ENCODE measurements around the gene MACROD2.
A peak's percentile ranks its signal among the peaks of the same experiment; 100 is the strongest.
"Not testable (repeated sequence)": the region's sequence is repeated elsewhere in the genome, so short reads cannot be mapped to it uniquely, and the experiment has no call there.

The MACROD2 gene

GRCh38 chr20:13995086-13995665, at the start of gene MACROD2:
MACROD2 (plus strand) TSS chr20:13995516.
- peak; percentile 41 for DNase-seq

- DNase-seq: no peak
These were observed 47.6 kb upstream of the MACROD2 start for GRCh38 chr20:13947719-13948118.

- DNase-seq: no peak
These were observed 42.1 kb upstream of the MACROD2 start for GRCh38 chr20:13953227-13953626.

GRCh38 chr20:13960119-13960518, 35.2 kb upstream of the MACROD2 start:
- DNase-seq: no peak

GRCh38 chr20:13960525-13960924, 34.8 kb upstream of the MACROD2 start:
- no peak for DNase-seq

- no peak for DNase-seq
These were observed 11.1 kb upstream of the MACROD2 start for GRCh38 chr20:13984211-13984610.

GRCh38 chr20:13990465-13990864, 4.9 kb upstream of the MACROD2 start, which contains the start of gene SEL1L2:
SEL1L2 (minus strand) TSS chr20:13990614; CDS start chr20:13990534, 80 bp downstream.
- DNase-seq: no peak

- DNase-seq: no peak
These were observed 4.0 kb upstream of the MACROD2 start for GRCh38 chr20:13991311-13991710.

GRCh38 chr20:13991955-13992354, 3.4 kb upstream of the MACROD2 start:
- not testable (repeated sequence) for DNase-seq

- DNase-seq: no peak
These were observed 525 bp downstream of the MACROD2 start for GRCh38 chr20:13995841-13996240.

- DNase-seq: no peak
These were observed 949 bp downstream of the MACROD2 start for GRCh38 chr20:13996265-13996664.

GRCh38 chr20:14000917-14001316, 5.6 kb downstream of the MACROD2 start:
- no peak for DNase-seq

- DNase-seq: no peak
These were observed 10.7 kb downstream of the MACROD2 start for GRCh38 chr20:14005996-14006395.

- DNase-seq: no peak
These were observed 13.9 kb downstream of the MACROD2 start for GRCh38 chr20:14009208-14009607.

GRCh38 chr20:14012671-14013070, 17.4 kb downstream of the MACROD2 start:
- no peak for DNase-seq

- no peak for DNase-seq
These were observed 35.7 kb downstream of the MACROD2 start for GRCh38 chr20:14030991-14031390.

GRCh38 chr20:14033310-14033709, 38.0 kb downstream of the MACROD2 start:
- no peak for DNase-seq

GRCh38 chr20:14036567-14036966, 41.3 kb downstream of the MACROD2 start:
- no peak for DNase-seq

GRCh38 chr20:14044712-14045276, 49.5 kb downstream of the MACROD2 start:
- not testable (repeated sequence) for DNase-seq

GRCh38 chr20:14046534-14046933, 51.2 kb downstream of the MACROD2 start:
- DNase-seq: no peak

- DNase-seq: no peak
These were observed 53.8 kb downstream of the MACROD2 start for GRCh38 chr20:14049111-14049510.

- no peak for DNase-seq
These were observed 56.1 kb downstream of the MACROD2 start for GRCh38 chr20:14051454-14051853.

GRCh38 chr20:14055127-14055742, 59.9 kb downstream of the MACROD2 start:
- peak; percentile 26 for DNase-seq

GRCh38 chr20:14062171-14062570, 66.9 kb downstream of the MACROD2 start:
- DNase-seq: no peak

GRCh38 chr20:14062786-14063185, 67.5 kb downstream of the MACROD2 start:
- DNase-seq: no peak
